ENCODE results near the gene GRIA3.

DNA sequence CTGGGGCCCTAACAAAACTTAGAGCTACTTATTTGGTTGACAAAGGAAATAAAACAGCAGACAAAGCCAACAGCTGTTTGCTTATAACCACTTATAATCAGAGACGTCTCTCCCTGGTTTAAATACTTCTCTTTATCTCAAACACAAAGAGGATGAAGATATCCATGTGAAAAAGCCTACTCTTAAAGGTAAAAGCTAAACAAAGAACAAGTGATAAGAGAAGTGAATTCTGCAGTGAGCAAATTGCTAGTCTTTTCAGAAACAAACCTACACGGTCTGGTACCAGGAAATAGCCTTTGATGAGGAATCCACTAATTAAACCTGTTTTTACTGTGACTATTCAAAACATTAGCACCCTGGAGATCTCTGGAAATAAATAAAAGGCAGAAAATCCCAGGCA lies 46.7 kb downstream of the GRIA3 start:
- TF ChIP-seq POLR2A (IDR thresholded peaks at IDR 0.05; ENCODE audit: low read length) (no peak), GATA1 (IDR thresholded peaks at IDR 0.05; ENCODE audit: low read depth, low read length) (no peak)
